ENCODE data around the gene SSX4B.

DNA sequence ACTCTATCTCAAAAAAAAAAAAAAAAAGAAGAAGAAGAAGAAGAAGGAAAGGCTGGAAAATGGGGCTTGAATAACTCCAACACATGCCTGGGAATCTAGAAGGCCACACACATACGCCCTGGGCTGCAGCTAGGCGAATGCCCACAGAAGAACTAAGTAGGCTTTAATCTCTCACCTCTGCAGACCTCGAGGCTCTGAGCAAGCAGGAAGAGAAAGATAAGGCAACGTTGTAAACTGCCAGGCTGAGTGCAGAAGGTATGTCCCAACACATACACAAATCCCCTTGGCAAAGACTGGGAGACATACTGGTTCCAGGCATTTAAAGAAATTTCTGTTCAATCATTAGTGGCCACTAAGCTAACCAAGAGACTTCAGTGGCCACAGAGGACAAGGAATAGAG lies 39.9 kb upstream of the SSX4B start:
- TF ChIP-seq POLR2A (IDR thresholded peaks at IDR 0.05) = no peak
- TF ChIP-seq, protein P1, sequence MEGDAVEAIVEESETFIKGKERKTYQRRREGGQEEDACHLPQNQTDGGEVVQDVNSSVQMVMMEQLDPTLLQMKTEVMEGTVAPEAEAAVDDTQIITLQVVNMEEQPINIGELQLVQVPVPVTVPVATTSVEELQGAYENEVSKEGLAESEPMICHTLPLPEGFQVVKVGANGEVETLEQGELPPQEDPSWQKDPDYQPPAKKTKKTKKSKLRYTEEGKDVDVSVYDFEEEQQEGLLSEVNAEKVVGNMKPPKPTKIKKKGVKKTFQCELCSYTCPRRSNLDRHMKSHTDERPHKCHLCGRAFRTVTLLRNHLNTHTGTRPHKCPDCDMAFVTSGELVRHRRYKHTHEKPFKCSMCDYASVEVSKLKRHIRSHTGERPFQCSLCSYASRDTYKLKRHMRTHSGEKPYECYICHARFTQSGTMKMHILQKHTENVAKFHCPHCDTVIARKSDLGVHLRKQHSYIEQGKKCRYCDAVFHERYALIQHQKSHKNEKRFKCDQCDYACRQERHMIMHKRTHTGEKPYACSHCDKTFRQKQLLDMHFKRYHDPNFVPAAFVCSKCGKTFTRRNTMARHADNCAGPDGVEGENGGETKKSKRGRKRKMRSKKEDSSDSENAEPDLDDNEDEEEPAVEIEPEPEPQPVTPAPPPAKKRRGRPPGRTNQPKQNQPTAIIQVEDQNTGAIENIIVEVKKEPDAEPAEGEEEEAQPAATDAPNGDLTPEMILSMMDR (IDR thresholded peaks at IDR 0.05) = no peak
